ENCODE results near the gene TMEM181.

DNA sequence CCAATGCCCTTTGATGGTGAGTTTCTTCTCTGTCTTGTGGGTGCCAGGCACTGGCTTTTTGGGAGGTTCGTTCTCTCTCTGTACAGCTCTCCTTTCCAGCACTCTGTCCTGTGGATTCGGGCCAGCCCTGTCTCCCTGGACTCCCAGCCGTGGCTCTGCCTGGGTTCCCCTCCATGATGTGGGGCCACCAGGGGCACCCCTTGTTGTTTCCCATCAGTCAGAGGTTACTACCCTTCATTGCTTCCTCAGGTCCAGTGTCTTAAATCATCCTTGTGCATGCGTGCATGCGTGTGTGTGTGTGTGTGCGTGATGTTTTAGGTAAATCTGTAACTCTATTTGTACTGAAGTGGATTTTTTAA, 44.1 kb downstream of the TMEM181 start:
- TF ChIP-seq CTCF (IDR thresholded peaks at IDR 0.05), result no peak
- TF ChIP-seq POLR2AphosphoS5 (IDR thresholded peaks at IDR 0.05; ENCODE audit: insufficient read depth in 1 of 2, low read depth in 1 of 2), result no peak

All from vagina (tissue), 2 donors.